MCF 10A (cell line): ENCODE results near the gene DCUN1D3. TPM values are rescaled to one million over a fixed set of nuclear protein-coding genes. Genes with fewer than 3 reads are reported as not detected.

Experiments used
- BruUV-seq: library from RNA; stranded (reverse); fragments of 400-500 nt; replicated peaks from 2 replicates; lab custom pipeline; 2021; lab: Mats Ljungman, UMichigan
- CTCF ChIA-PET: fragments of 300-600 bp; sonication (Branson Sonifier 250); formaldehyde crosslinking; extraction: SDS; loops from one replicate; lab custom pipeline; 2021; ENCODE audit warnings: antibody characterized with exemption, inconsistent platforms; lab: Yijun Ruan, JAX
- POLR2A ChIA-PET: fragments of 300-600, 350-650 bp; sonication (Branson Sonifier 250); formaldehyde crosslinking; extraction: SDS; loops from one replicate; lab custom pipeline; 2020; ENCODE audit warnings: antibody characterized with exemption, inconsistent platforms; lab: Yijun Ruan, JAX
- DNase-seq: peaks from one replicate; pipeline ENCODE4 v3.0.0-alpha.2; 2018; ENCODE audit not compliant: unreplicated experiment
- H3K27ac Mint-ChIP-seq: one replicate; pipeline ENCODE4 v1.8.0; 2022; ENCODE audit warnings: mild to moderate bottlenecking, low read depth, mixed read lengths; ENCODE audit not compliant: unreplicated experiment
- H3K27me3 Mint-ChIP-seq: one replicate; pipeline ENCODE4 v1.8.0; 2022; ENCODE audit warnings: mixed read lengths; ENCODE audit not compliant: insufficient read depth, unreplicated experiment
- H3K36me3 Mint-ChIP-seq: one replicate; pipeline ENCODE4 v1.8.0; 2022; ENCODE audit warnings: mild to moderate bottlenecking, moderate library complexity, mixed read lengths; ENCODE audit not compliant: insufficient read depth, unreplicated experiment
- H3K4me1 Mint-ChIP-seq: one replicate; pipeline ENCODE4 v1.8.0; 2022; ENCODE audit warnings: mixed read lengths; ENCODE audit not compliant: insufficient read depth, unreplicated experiment
- H3K4me3 Mint-ChIP-seq: one replicate; pipeline ENCODE4 v1.8.0; 2022; ENCODE audit warnings: mild to moderate bottlenecking, moderate library complexity, mixed read lengths; ENCODE audit not compliant: unreplicated experiment
- H3K9me3 Mint-ChIP-seq: one replicate; pipeline ENCODE4 v1.8.0; 2022; ENCODE audit warnings: mixed read lengths; ENCODE audit not compliant: unreplicated experiment
- CTCF ChIP-seq: fragments of 200-600 bp; IDR thresholded peaks from one replicate; pipeline ENCODE4 v1.8.0; 2022; ENCODE audit warnings: antibody characterized with exemption, mild to moderate bottlenecking; ENCODE audit not compliant: unreplicated experiment
- intact Hi-C: fragments of 100-400 bp; cut with micrococcal nuclease; formaldehyde crosslinking; loops from 2 replicates; pipeline ENCODE4 v1.14.1; 2022
- total RNA-seq: library from RNA; stranded (reverse); gene quantifications from 2 replicates; pipeline ENCODE4 v1.2.3, GENCODE V29; 2022

Gene DCUN1D3
- total RNA-seq, 1 experiment from 2014 or later: 31.7 TPM

GRCh38 chr16:20850981-20851380 is 49.2 kb downstream of the DCUN1D3 start:
- H3K4me1 Mint-ChIP-seq: peaks cover 27% of the 10 kb centered on the region
- TF ChIP-seq CTCF: no peak
- CTCF ChIA-PET: interaction anchor here (0.5 to 6.0 kb wide), 41 partner anchors 15 to 1712 kb away, joined by 3 to 89 read pairs (median 7); partner anchors contain the start of genes DCUN1D3, DNAH3, ERI2 and LDAF1

GRCh38 chr16:20849589-20850390 is 50.4 kb downstream of the DCUN1D3 start:
- Mint-ChIP-seq H3K9me3 (no peaks in the 10 kb centered on the region), H3K36me3 (peaks cover 42% of the 10 kb centered on the region), H3K4me3 (no peak overlapping the region), H3K27ac (peak overlapping the region; percentile 79), H3K4me1 (peaks cover 19% of the 10 kb centered on the region), H3K27me3 (no peaks in the 10 kb centered on the region)
- DNase-seq: peak; percentile 78
- POLR2A ChIA-PET: interaction anchor here (0.6 to 10.7 kb wide), 26 partner anchors 10 to 452 kb away, joined by 3 to 260 read pairs (median 4); partner anchors contain the start of genes DCUN1D3, ERI2, LDAF1 and LYRM1
- intact Hi-C loops: loop anchor here (1.0 to 5.0 kb wide), 9 partner anchors 61 to 451 kb away; partner anchors contain the start of gene LDAF1
- CTCF ChIA-PET: interaction anchor here (0.5 to 6.0 kb wide), 67 partner anchors 14 to 1765 kb away, joined by 3 to 89 read pairs (median 4); partner anchors contain the start of genes DCUN1D3, DNAH3, ERI2 and LDAF1
- BruUV-seq: no TSS peak
- TF ChIP-seq CTCF: peak; percentile 95

More at GRCh38 chr16:20850981-20851380, 49.2 kb downstream of the DCUN1D3 start:
- Mint-ChIP-seq H3K27me3 (no peaks in the 10 kb centered on the region), H3K36me3 (peaks cover 50% of the 10 kb centered on the region), H3K4me3 (no peak overlapping the region), H3K27ac (peak overlapping the region; percentile 79), H3K9me3 (no peaks in the 10 kb centered on the region)
- DNase-seq: no peak
- POLR2A ChIA-PET: interaction anchor here (0.6 to 10.7 kb wide), 24 partner anchors 9 to 451 kb away, joined by 3 to 260 read pairs (median 6); partner anchors contain the start of genes DCUN1D3, ERI2, LDAF1 and LYRM1
- intact Hi-C loops: loop anchor here (1.0 to 5.0 kb wide), 9 partner anchors 48 to 449 kb away; partner anchors contain the start of gene LDAF1
- no TSS peak for BruUV-seq

DNA sequence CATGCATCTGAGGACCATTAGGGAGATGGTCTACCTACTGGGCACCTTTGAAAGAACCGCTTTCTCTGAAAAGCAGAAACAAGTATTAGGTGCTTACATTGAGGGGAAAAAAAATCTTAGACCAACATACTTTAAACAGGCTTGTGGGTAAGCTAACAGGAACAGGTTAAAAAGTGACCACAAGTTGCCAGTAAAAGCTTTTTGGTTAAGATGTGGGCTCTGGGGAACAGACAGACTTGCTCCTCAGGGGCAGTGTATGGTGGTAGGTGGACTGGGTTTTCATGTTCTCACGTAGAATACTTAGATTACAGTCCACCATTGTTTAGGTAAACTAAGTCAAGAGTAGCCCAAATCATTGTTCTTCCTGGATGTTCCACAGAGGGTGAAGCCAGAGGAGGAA is 52.6 kb downstream of the DCUN1D3 start:
- Mint-ChIP-seq H3K9me3 (no peaks in the 10 kb centered on the region), H3K27me3 (no peaks in the 10 kb centered on the region), H3K4me3 (no peak overlapping the region), H3K36me3 (peaks cover 35% of the 10 kb centered on the region), H3K27ac (no peak overlapping the region), H3K4me1 (peaks cover 14% of the 10 kb centered on the region)
- no TSS peak for BruUV-seq
- ChIA-PET CTCF (interaction anchor here (0.5 to 6.0 kb wide), 10 partner anchors 35 to 341 kb away, joined by 3 to 89 read pairs (median 5); partner anchors contain the start of genes ERI2, LDAF1 and REXO5), POLR2A (interaction anchor here (3.9 to 10.5 kb wide), 2 partner anchors 41 to 51 kb away, joined by 25 to 170 read pairs; partner anchors contain the start of genes DCUN1D3, ERI2, LYRM1 and REXO5)
- no peak for TF ChIP-seq CTCF
- DNase-seq: no peak
- intact Hi-C loops: no loop called here

DNA sequence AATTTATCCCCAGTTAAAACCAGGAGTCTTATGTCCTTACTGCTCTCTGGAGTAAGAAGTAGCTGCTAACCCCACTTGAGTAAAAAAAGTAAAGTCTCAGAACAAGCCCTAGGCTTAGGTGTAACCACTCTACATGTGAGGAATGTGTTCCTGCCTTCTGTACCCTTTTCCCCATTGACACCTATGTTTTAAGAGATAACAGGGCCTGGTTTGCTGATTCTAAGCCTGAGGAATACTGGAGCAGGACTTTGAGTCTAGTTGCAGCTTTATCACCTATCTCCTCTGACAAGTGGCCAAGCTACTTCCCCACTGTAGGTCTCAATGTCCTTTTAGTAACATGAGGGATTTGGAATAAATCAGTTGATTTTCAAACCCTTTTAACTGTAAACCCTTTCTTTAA is 53.6 kb downstream of the DCUN1D3 start:
- CTCF ChIA-PET: interaction anchor here (0.7 to 4.9 kb wide), 5 partner anchors 12 to 253 kb away, joined by 3 to 53 read pairs (median 3); no protein-coding TSS in a partner anchor
- intact Hi-C loops: no loop called here

More for the DNA sequence above, 53.6 kb downstream of the DCUN1D3 start:
- Mint-ChIP-seq H3K36me3 (peaks cover 38% of the 10 kb centered on the region), H3K27me3 (no peaks in the 10 kb centered on the region), H3K4me3 (no peak overlapping the region), H3K9me3 (no peaks in the 10 kb centered on the region), H3K27ac (no peak overlapping the region), H3K4me1 (peaks cover 14% of the 10 kb centered on the region)
- TF ChIP-seq CTCF: no peak
- no peak for DNase-seq
- BruUV-seq: no TSS peak
- POLR2A ChIA-PET: no interaction called here
